K562 (cell line): ENCODE measurements around the gene DCHS2.

ENCODE experiments used
- ETV5 ChIP-seq: sonication (generic); formaldehyde crosslinking; IDR thresholded peaks from 2 replicates; pipeline ENCODE4 v1.4.0; 2020; ENCODE audit warnings: low read depth, mild to moderate bottlenecking, missing genetic modification reagents
- JUNB ChIP-seq: fragments of 450-650 bp; formaldehyde crosslinking; conservative IDR thresholded peaks from 2 replicates; pipeline ENCODE4 v1.4.0; 2020; ENCODE audit warnings: mild to moderate bottlenecking
- POLR2A ChIP-seq: fragments of 450-650 bp; conservative IDR thresholded peaks from 2 replicates; pipeline ENCODE4 v1.6.1; 2016
- POLR2AphosphoS5 ChIP-seq: IDR thresholded peaks from 2 replicates; pipeline ENCODE4 v1.6.1; 2011; ENCODE audit warnings: mild to moderate bottlenecking, low read depth, low read length, moderate library complexity; ENCODE audit not compliant: control insufficient read depth, insufficient read depth
- POLR3G ChIP-seq: IDR thresholded peaks from 2 replicates; pipeline ENCODE4 v1.6.1; 2011; ENCODE audit not compliant: insufficient read length, insufficient replicate concordance; ENCODE audit errors: extremely low read depth
- PURB ChIP-seq: sonication (generic); formaldehyde crosslinking; IDR thresholded peaks from 2 replicates; pipeline ENCODE4 v1.9.0; 2021; ENCODE audit warnings: low read depth, mild to moderate bottlenecking, missing genetic modification reagents
- RAD21 ChIP-seq, 2 experiments: fragments of 250-450 bp in 1 of 2; fragments of 450-650 bp in 1 of 2; sonication (Bioruptor Pico) in 1 of 2; formaldehyde crosslinking in 1 of 2; IDR thresholded peaks in 1 of 2; conservative IDR thresholded peaks in 1 of 2; 2 replicates each; pipeline versions ENCODE4 v1.4.0 to v1.8.0; 2020 to 2022; ENCODE audit warnings: mild to moderate bottlenecking in 2 of 2, moderate library complexity in 1 of 2
- RCOR1 ChIP-seq, 2 experiments: IDR thresholded peaks; 2 replicates each; pipeline ENCODE4 v1.6.1; 2012; ENCODE audit warnings: low read depth in 2 of 2, low read length in 2 of 2, borderline replicate concordance in 1 of 2, improper control_type of control experiment in 1 of 2
- SMC3 ChIP-seq: conservative IDR thresholded peaks from 2 replicates; pipeline ENCODE4 v1.6.1; 2011; ENCODE audit warnings: low read depth, low read length, improper control_type of control experiment; ENCODE audit not compliant: insufficient read depth
- SNIP1 ChIP-seq: fragments of 450-650 bp; IDR thresholded peaks from 2 replicates; pipeline ENCODE4 v1.7.1; 2017; ENCODE audit warnings: low read depth, mild to moderate bottlenecking
- SPI1 ChIP-seq: IDR thresholded peaks from 2 replicates; pipeline ENCODE4 v1.6.1; 2011; ENCODE audit warnings: low read depth, low read length, control low read depth, borderline replicate concordance
- TF ChIP-seq, protein P1 (sequence below): fragments of 450-650 bp; IDR thresholded peaks from 2 replicates; pipeline ENCODE4 v1.6.1; 2018; ENCODE audit not compliant: partially characterized antibody
- TF ChIP-seq, protein P2 (sequence below), 3 experiments: IDR thresholded peaks in 2 of 3; conservative IDR thresholded peaks in 1 of 3; 2 replicates each; pipeline ENCODE4 v1.5.1; 2011 to 2012; ENCODE audit warnings: low read length in 3 of 3, mild to moderate bottlenecking in 3 of 3, control low read depth in 2 of 3, improper control_type of control experiment in 1 of 3, inconsistent platforms in 1 of 3, low read depth in 1 of 3, mixed read lengths in 1 of 3, moderate library complexity in 1 of 3; ENCODE audit not compliant: insufficient read depth in 2 of 3
- TF ChIP-seq, protein P3 (sequence below), 2 experiments: fragments of 450-650 bp in 1 of 2; sonication (generic) in 1 of 2; formaldehyde crosslinking in 1 of 2; IDR thresholded peaks in 1 of 2; conservative IDR thresholded peaks in 1 of 2; 2 replicates each; pipeline versions ENCODE4 v1.6.1 to v1.8.1; 2016 to 2023; ENCODE audit warnings: mild to moderate bottlenecking in 2 of 2, moderate library complexity in 2 of 2, inconsistent platforms in 1 of 2, missing genetic modification reagents in 1 of 2

DNA sequence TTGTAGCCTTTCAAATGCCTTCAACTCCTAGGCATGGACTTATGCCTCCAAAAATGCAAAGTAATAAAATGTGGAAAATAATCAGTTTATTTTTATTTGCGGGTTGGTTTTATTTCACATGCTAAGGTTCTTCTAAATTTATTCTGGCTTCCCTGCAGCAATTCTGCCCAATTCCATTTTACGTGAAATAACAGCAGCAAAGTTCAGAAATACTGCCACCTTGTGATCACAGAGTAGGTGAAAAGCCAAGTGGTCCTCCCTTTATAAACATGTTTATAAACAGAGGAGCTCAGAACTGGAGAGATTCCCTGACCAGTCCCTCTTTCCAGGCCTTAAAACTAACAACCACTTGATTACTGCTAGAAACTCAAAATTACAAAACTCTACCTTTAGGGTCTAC lies 14.7 kb upstream of the DCHS2 start:
- TF ChIP-seq ETV5 (CRISPR knock-in tag) (no peak), SMC3 (peak; percentile 73; the same call in 1 of the 2 replicates), POLR2AphosphoS5 (no peak), RAD21 (CRISPR knock-in tag; conservative IDR thresholded peaks at IDR 0.05 in 1 of 2, IDR thresholded peaks at IDR 0.05 in 1 of 2) (peak; percentile 86 to 88), SNIP1 (no peak), RCOR1 (IDR thresholded peaks at IDR 0.05; ENCODE audit: borderline replicate concordance in 1 of 2, low read depth in 2 of 2, low read length in 2 of 2) (no peak), JUNB (CRISPR knock-in tag) (no peak), POLR2A (no peak), SPI1 (no peak), PURB (CRISPR knock-in tag) (no peak), POLR3G (no peak)
- TF ChIP-seq, protein P1, sequence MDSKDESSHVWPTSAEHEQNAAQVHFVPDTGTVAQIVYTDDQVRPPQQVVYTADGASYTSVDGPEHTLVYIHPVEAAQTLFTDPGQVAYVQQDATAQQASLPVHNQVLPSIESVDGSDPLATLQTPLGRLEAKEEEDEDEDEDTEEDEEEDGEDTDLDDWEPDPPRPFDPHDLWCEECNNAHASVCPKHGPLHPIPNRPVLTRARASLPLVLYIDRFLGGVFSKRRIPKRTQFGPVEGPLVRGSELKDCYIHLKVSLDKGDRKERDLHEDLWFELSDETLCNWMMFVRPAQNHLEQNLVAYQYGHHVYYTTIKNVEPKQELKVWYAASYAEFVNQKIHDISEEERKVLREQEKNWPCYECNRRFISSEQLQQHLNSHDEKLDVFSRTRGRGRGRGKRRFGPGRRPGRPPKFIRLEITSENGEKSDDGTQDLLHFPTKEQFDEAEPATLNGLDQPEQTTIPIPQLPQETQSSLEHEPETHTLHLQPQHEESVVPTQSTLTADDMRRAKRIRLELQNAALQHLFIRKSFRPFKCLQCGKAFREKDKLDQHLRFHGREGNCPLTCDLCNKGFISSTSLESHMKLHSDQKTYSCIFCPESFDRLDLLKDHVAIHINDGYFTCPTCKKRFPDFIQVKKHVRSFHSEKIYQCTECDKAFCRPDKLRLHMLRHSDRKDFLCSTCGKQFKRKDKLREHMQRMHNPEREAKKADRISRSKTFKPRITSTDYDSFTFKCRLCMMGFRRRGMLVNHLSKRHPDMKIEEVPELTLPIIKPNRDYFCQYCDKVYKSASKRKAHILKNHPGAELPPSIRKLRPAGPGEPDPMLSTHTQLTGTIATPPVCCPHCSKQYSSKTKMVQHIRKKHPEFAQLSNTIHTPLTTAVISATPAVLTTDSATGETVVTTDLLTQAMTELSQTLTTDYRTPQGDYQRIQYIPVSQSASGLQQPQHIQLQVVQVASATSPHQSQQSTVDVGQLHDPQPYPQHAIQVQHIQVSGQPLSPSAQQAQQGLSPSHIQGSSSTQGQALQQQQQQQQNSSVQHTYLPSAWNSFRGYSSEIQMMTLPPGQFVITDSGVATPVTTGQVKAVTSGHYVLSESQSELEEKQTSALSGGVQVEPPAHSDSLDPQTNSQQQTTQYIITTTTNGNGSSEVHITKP = no peak
- TF ChIP-seq, protein P2, sequence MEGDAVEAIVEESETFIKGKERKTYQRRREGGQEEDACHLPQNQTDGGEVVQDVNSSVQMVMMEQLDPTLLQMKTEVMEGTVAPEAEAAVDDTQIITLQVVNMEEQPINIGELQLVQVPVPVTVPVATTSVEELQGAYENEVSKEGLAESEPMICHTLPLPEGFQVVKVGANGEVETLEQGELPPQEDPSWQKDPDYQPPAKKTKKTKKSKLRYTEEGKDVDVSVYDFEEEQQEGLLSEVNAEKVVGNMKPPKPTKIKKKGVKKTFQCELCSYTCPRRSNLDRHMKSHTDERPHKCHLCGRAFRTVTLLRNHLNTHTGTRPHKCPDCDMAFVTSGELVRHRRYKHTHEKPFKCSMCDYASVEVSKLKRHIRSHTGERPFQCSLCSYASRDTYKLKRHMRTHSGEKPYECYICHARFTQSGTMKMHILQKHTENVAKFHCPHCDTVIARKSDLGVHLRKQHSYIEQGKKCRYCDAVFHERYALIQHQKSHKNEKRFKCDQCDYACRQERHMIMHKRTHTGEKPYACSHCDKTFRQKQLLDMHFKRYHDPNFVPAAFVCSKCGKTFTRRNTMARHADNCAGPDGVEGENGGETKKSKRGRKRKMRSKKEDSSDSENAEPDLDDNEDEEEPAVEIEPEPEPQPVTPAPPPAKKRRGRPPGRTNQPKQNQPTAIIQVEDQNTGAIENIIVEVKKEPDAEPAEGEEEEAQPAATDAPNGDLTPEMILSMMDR (IDR thresholded peaks at IDR 0.05 in 2 of 3, conservative IDR thresholded peaks at IDR 0.05 in 1 of 3; ENCODE audit: insufficient read depth in 2 of 3, low read depth in 1 of 3, low read length in 3 of 3) = peak; percentile 62 to 81 (median 73)
- TF ChIP-seq, protein P3, sequence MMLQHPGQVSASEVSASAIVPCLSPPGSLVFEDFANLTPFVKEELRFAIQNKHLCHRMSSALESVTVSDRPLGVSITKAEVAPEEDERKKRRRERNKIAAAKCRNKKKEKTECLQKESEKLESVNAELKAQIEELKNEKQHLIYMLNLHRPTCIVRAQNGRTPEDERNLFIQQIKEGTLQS (IDR thresholded peaks at IDR 0.05) = no peak
- TF ChIP-seq, protein P3 (CRISPR knock-in tag; conservative IDR thresholded peaks at IDR 0.05) = no peak
